Activated CD4-positive, CD25-positive, alpha-beta regulatory T cell treated with anti-CD3 and anti-CD28 coated beads, Interleukin-2, amount 50 U/mL, for 24 hours (primary cell): Measurements from ENCODE around the gene KIAA0040.
A peak's percentile ranks its signal among the peaks of the same experiment; 100 is the strongest.

Experiments
- ATAC-seq, 2 donors: fragments of 150-1000 bp; cut with Tn5 transposase; one replicate each; pipeline ENCODE4 v1.10.0; 2021; ENCODE audit warnings: mild to moderate bottlenecking in 1 of 2, moderate library complexity in 1 of 2

The KIAA0040 gene

GRCh38 chr1:175200678-175201521, 8.3 kb upstream of the KIAA0040 start:
- ATAC-seq = no peak

- no peak for ATAC-seq
Measured at GRCh38 chr1:175198332-175198731, 5.8 kb upstream of the KIAA0040 start.

- no peak for ATAC-seq
Measured at GRCh38 chr1:175197531-175197930, 5.0 kb upstream of the KIAA0040 start.

- no peak for ATAC-seq
Measured at GRCh38 chr1:175195798-175196197, 3.2 kb upstream of the KIAA0040 start.

GRCh38 chr1:175195281-175195680, 2.7 kb upstream of the KIAA0040 start:
- no peak for ATAC-seq

- ATAC-seq = no peak
Measured at GRCh38 chr1:175193527-175193910, 943 bp upstream of the KIAA0040 start.

- ATAC-seq = peak; percentile 21 to 32
Measured at GRCh38 chr1:175192111-175192629, 406 bp downstream of the KIAA0040 start.

GRCh38 chr1:175191659-175192058, 917 bp downstream of the KIAA0040 start:
- peak; percentile 44 to 56 for ATAC-seq

GRCh38 chr1:175188936-175189335, 3.6 kb downstream of the KIAA0040 start:
- ATAC-seq = peak; percentile 60

- no peak for ATAC-seq
Measured at GRCh38 chr1:175186433-175187160, 6.0 kb downstream of the KIAA0040 start.

- ATAC-seq = no peak
Measured at GRCh38 chr1:175185903-175186302, 6.7 kb downstream of the KIAA0040 start.

GRCh38 chr1:175183586-175183985, 9.0 kb downstream of the KIAA0040 start:
- no peak for ATAC-seq

- no peak for ATAC-seq
Measured at GRCh38 chr1:175182201-175182746, 10.3 kb downstream of the KIAA0040 start.

- ATAC-seq = no peak
Measured at GRCh38 chr1:175179837-175180590, 12.6 kb downstream of the KIAA0040 start.

- no peak for ATAC-seq
Measured at GRCh38 chr1:175178456-175178855, 14.1 kb downstream of the KIAA0040 start.

- ATAC-seq = no peak
Measured at GRCh38 chr1:175178056-175178455, 14.5 kb downstream of the KIAA0040 start.

GRCh38 chr1:175176246-175176645, 16.3 kb downstream of the KIAA0040 start:
- ATAC-seq = no peak

GRCh38 chr1:175174309-175175102, 18.1 kb downstream of the KIAA0040 start:
- ATAC-seq = peak; percentile 61 to 65

GRCh38 chr1:175173531-175173930, 19.0 kb downstream of the KIAA0040 start:
- ATAC-seq = no peak

GRCh38 chr1:175172503-175172902, 20.1 kb downstream of the KIAA0040 start:
- ATAC-seq = no peak

GRCh38 chr1:175171036-175171913, 21.3 kb downstream of the KIAA0040 start:
- ATAC-seq = no peak
